Left ventricle myocardium inferior (tissue), 1 donor: ENCODE results near the gene FANCI. TPM values are rescaled to one million over a fixed set of nuclear protein-coding genes. Genes with fewer than 3 reads are reported as not detected.

Source experiments
- DNase-seq: peaks from one replicate; pipeline ENCODE4 v3.0.0-alpha.2; 2020
- H3K27ac ChIP-seq: fragments of 200-600 bp; replicated peaks from 2 replicates; pipeline ENCODE4 v1.8.0; 2021
- H3K27me3 ChIP-seq: fragments of 200-600 bp; 2 replicates; pipeline ENCODE4 v1.8.0; 2021; ENCODE audit warnings: low read depth
- H3K36me3 ChIP-seq: fragments of 200-600 bp; 2 replicates; pipeline ENCODE4 v1.8.0; 2021
- H3K4me1 ChIP-seq: fragments of 200-600 bp; 2 replicates; pipeline ENCODE4 v1.8.0; 2021
- H3K4me3 ChIP-seq: fragments of 200-600 bp; 2 replicates; pipeline ENCODE4 v1.8.0; 2021; ENCODE audit warnings: mild to moderate bottlenecking, moderate library complexity
- H3K9me3 ChIP-seq: fragments of 200-600 bp; replicated peaks from 2 replicates; pipeline ENCODE4 v1.8.0; 2021
- intact Hi-C: fragments of 100-400 bp; cut with micrococcal nuclease; formaldehyde crosslinking; loops from one replicate; pipeline ENCODE4 v1.11.0; 2022
- total RNA-seq: library from RNA; stranded (reverse); fragmentation: NEBNext Ultra II Directional; extraction: Animal tissue kit (Norgen Biotek cat#: 25700); gene quantifications from one replicate; pipeline ENCODE4 v1.2.1, GENCODE V29; 2021
- TF ChIP-seq, protein P1 (sequence below): fragments of 200-600 bp; IDR thresholded peaks from 2 replicates; pipeline ENCODE4 v1.8.0; 2021; ENCODE audit warnings: antibody characterized with exemption, mild to moderate bottlenecking, borderline replicate concordance
- donor health status: DM: no; HTN: yes; CAD: no; lungs with severe emphysema.

Gene FANCI
- total RNA-seq, 1 donor from 2014 or later, result 2.7 TPM

DNA sequence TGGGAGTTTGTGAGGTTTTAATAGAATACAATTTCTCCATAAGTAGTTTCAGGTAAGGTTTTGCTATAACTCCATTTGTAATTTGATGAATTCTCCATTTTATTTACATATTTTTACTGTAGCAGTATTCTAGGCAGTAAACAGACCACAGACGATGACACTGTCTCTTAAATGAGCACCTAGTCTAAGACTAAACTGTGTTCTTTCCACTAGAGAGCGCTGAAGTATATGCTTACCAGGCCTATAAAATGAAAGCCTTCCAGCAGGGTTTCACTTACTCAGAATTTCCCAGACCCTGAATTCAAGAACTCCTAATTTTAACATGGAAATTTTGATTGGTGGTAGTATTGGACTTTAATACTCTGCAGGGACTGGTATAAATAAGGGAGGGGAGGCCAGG, 49.2 kb downstream of the FANCI start:
- Histone ChIP-seq H3K27me3 (no peaks in the 10 kb centered on the region), H3K36me3 (no peaks in the 10 kb centered on the region), H3K4me1 (no peaks in the 10 kb centered on the region), H3K9me3 (no peaks in the 10 kb centered on the region), H3K4me3 (no peak overlapping the region), H3K27ac (no peak overlapping the region)
- intact Hi-C loops, result no loop called here
- no peak for DNase-seq
- TF ChIP-seq, protein P1, sequence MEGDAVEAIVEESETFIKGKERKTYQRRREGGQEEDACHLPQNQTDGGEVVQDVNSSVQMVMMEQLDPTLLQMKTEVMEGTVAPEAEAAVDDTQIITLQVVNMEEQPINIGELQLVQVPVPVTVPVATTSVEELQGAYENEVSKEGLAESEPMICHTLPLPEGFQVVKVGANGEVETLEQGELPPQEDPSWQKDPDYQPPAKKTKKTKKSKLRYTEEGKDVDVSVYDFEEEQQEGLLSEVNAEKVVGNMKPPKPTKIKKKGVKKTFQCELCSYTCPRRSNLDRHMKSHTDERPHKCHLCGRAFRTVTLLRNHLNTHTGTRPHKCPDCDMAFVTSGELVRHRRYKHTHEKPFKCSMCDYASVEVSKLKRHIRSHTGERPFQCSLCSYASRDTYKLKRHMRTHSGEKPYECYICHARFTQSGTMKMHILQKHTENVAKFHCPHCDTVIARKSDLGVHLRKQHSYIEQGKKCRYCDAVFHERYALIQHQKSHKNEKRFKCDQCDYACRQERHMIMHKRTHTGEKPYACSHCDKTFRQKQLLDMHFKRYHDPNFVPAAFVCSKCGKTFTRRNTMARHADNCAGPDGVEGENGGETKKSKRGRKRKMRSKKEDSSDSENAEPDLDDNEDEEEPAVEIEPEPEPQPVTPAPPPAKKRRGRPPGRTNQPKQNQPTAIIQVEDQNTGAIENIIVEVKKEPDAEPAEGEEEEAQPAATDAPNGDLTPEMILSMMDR, result no peak

DNA sequence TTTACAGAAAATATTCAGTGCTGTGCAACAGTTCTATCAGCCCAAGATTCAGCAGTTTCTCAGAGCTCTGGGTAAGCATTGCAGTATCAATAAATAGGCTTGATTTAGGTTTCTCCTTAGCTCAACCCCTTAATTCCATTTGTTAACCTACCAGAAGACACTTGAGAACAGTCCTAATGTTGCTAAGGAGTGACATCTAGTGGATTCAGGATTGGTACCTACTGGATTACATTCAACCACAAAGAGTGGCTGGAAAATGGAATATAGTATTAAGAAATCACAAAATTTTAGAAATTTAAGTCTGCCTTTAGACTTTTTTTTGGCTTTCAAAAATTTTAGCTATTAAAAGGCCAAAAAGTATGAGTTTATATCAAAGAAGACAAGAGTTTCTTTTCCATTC, 56.1 kb downstream of the FANCI start:
- Histone ChIP-seq H3K4me1 (no peaks in the 10 kb centered on the region), H3K27ac (no peak overlapping the region), H3K27me3 (no peaks in the 10 kb centered on the region), H3K36me3 (no peaks in the 10 kb centered on the region), H3K9me3 (no peaks in the 10 kb centered on the region), H3K4me3 (no peak overlapping the region)
- DNase-seq, result no peak
- intact Hi-C loops, result no loop called here
- TF ChIP-seq, protein P1, result peak; percentile 50

DNA sequence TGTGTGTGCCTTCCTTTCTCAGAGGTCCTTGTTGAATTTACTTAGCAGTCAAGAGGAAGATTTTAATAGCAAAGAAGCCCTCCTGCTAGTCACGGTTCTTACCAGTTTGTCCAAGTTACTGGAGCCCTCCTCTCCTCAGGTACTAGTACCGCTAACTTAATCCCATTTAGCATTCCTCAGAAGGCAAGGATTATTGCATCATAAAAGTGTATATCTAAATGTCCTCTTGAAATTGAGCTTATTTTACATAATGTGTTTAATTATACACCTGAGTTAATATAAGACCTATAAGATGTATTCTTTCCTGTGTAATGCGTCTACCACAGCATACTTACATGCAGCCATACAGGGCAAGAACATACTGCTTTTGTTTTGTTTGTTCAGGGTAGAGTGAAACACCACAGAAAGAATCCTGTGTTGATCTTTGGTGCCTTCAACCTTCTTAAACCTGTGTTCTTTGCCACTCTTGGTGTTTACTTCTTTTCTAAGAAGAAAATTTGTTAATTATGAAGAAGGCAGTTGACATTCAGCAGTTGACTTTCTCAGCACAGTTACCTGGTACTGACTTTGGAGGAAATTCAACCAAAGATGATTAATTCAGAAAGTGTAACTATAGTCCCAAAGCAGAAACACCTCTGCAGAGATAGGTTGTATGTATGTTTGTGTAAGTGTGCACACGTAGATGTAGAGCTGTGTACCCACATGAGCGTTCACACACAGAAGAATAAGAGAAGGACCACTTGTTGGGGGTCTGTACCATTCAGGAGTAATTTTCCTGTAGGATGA, 57.7 kb downstream of the FANCI start:
- peaks cover 7% of the 10 kb centered on the region for H3K4me1 ChIP-seq
- H3K27ac ChIP-seq, result no peak overlapping the region
- no peak overlapping the region for H3K4me3 ChIP-seq
- DNase-seq, result no peak
- TF ChIP-seq, protein P1, result no peak
- no peaks in the 10 kb centered on the region for H3K9me3 ChIP-seq
- H3K36me3 ChIP-seq, result no peaks in the 10 kb centered on the region
- H3K27me3 ChIP-seq, result no peaks in the 10 kb centered on the region
- intact Hi-C loops, result no loop called here

DNA sequence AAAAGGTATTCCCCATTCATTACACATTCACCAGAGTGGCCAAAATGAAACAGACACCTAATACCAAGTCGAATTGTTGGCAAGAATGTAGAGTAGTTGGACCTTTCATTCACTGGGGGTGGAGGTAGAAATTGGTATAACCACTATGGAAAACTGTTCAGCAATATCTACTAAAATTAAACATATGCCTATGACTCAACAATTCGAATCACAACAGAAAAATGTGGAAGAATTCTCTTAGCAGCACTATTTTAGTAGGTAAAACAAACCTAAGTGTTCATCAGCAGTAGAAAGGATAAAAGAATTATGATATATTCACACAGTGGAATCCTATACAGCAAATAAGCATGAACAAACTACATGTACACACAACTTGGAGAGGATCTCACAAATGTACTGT, 60.2 kb downstream of the FANCI start:
- intact Hi-C loops, result no loop called here
- H3K36me3 ChIP-seq, result no peaks in the 10 kb centered on the region
- peaks cover 7% of the 10 kb centered on the region for H3K4me1 ChIP-seq
- TF ChIP-seq, protein P1, result no peak
- no peaks in the 10 kb centered on the region for H3K9me3 ChIP-seq
- no peak overlapping the region for H3K4me3 ChIP-seq
- no peak for DNase-seq
- no peaks in the 10 kb centered on the region for H3K27me3 ChIP-seq
- no peak overlapping the region for H3K27ac ChIP-seq

DNA sequence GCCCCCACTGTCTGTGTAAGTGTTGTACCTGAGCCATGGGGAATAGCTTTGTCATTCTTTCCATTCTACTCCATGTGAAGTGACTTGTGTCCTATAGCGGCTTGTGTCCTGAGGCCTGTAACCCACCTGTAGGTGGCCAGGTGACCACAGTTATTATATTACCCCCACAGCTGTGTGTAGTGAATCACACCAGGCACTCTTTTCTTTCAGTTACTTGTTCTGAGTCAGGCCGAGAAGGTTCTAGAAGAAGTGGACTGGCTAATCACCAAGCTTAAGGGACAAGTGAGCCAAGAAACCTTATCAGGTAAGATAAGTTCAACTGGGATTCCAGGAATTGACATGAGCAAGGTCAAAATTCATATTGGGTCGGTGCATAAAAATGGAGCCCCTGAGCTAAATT, 61.6 kb downstream of the FANCI start:
- Histone ChIP-seq H3K4me1 (peaks cover 7% of the 10 kb centered on the region), H3K27ac (no peak overlapping the region), H3K27me3 (no peaks in the 10 kb centered on the region), H3K9me3 (no peaks in the 10 kb centered on the region), H3K4me3 (no peak overlapping the region), H3K36me3 (no peaks in the 10 kb centered on the region)
- intact Hi-C loops, result no loop called here
- TF ChIP-seq, protein P1, result no peak
- DNase-seq, result no peak
